Stimulated activated CD8-positive, alpha-beta memory T cell treated with anti-CD3 and anti-CD28 coated beads, Interleukin-12 subunit alpha, Interleukin-12 subunit beta, amount 100 ng/mL, for 1 hour (primary cell): ENCODE data around the gene MVB12A.
A peak's percentile ranks its signal among the peaks of the same experiment; 100 is the strongest.

ENCODE experiments used
- DNase-seq: peaks from one replicate; pipeline ENCODE4 v3.0.0-alpha.2; 2020; ENCODE audit warnings: low read depth

Gene MVB12A

DNA sequence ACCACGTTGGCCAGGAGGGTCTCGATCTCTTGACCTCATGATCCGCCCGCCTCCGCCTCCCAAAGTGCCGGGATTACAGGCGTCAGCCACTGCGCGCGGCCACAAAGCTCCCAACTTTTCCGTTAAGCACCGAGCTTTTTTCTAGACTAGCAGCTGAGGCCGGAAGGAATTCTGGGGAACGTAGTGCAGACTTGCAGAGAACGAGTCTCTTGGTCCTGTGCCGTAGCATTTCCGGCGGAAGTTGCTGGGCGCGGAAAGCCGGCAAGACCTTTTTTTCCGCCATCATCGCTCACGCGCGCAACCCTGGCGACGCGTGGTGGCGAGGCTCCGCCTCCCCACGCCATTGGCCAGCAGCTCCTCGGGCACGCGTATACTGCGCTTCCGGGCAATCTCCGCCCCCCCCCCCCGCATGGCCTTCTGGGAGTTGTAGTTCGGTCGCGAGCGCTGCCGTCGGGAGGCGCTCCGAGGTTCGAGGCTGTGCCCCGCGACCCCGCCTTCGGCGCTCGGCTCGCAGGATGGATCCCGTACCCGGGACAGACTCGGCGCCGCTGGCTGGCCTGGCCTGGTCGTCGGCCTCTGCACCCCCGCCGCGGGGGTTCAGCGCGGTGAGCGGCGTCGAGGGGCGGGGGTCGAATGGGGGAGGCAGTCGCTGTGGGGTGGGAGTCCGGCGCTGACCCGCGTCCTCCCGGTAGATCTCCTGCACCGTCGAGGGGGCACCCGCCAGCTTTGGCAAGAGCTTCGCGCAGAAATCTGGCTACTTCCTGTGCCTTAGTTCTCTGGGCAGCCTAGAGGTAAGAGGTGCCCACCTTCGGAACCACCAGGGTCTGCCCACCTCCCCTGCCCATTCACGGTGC, at the start of gene MVB12A:
Gene MVB12A, plus strand, starts transcription at position 427 of the 854 bp plus-strand sequence. Its CDS starts 89 bp downstream, at position 516.
- DNase-seq: peak; percentile 90

DNA sequence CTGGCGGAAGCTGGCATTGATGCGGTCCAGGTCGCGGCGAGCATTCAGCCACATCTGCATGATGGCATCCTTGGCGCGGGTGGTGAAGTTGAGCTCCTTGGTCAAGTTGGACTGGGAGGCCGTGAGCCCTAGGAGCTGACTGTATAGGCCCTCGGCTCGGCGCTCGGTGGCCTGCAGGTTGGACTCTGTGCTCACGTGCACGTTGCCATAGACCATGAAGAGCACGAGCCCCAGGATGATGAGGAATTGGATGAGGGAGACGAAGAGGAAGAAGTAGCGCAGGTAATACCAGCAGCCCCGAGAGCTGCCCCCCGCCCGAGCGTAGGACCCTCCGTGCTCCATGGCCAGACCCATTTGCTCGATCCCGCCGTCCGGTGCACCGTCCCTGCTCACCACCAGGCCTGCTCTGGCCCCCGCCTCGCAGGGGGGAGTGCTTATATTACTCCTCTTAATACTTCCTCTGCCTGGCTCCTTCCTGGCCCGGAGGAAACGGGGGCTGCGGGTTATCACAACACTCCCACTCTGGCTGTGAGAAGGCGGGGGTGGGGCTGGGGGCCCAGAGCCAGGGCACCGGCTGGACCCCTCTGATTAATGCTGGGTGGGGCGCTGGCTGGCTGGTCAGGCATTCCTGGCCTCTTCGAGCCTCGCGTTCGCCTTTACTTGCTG, 42.8 kb upstream of the MVB12A start, which contains the start of gene PLVAP:
Gene PLVAP, minus strand, starts transcription at position 408 of the 666 bp plus-strand sequence. Its CDS starts 54 bp downstream, at position 354.
- DNase-seq: no peak

DNA sequence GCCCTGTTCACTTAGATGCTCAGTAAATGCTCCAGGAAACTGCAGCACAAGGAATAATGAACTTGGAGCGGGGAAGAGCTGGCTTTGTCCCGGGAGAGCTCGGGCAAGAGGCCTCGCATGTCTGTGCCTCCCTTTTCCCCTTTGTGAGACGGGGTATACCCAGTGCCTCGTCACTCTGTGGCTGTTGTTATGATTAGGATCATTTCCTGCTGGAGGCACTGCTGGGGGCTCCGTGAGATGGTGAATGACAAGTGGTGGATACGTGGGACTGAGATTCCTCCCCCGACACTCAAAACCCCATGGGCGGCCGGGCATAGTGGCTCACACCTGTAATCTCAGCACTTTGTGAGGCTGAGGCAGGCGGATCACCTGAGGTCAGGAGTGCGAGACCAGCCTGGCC, 41.6 kb upstream of the MVB12A start:
- no peak for DNase-seq

DNA sequence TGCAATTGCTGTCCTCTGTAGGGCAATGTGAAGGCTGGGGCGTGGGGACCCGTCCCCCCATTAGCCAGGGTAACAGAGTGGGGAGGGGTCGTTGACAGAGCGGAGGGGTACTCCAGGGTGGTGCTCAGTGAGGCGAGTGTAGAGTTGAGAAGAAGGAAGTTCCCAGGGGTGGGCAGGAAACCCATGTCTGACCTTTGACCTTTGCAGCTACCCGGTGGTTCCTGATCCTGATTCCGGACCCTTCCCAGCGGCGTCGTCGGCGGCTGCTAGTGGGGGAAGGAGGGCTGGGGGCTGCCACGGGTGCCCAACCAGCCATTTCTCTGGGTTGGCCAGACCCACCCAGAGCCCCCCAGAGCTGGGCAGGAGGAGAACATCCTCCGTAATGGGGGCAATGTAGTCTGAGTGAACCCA, 40.6 kb upstream of the MVB12A start:
- no peak for DNase-seq

DNA sequence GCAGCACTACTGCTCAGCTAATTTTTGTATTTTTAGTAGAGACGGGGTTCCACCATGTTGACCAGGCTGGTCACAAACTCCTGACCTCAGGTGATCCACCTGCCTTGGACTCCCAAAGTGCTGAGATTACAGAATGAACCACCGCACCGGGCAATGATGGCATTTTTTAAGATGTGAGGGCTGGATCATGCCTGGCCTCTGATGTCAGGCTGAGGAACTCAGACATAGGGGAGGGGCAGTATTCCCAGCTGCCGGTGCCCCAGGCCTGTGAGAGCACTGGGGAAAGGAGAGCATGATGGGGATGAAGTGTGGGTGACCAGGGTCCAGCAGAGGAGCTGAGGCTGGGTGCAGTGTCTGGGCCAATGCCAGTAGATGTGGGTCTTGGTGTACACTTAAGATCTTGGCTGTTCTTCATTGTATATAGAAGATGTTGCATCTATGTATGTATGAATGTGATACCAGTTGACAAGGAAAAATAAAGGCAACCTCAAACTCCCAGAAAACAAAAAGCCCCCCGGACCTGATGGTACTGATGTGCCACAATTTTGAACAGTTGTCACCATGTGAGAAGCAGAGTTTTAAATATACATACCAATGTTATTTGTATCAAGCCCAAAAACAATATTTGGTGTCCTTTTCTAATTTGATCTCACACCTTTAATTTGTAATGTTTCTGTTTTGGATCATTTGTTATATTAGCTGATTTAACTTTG, 39.3 kb upstream of the MVB12A start:
- DNase-seq: no peak

DNA sequence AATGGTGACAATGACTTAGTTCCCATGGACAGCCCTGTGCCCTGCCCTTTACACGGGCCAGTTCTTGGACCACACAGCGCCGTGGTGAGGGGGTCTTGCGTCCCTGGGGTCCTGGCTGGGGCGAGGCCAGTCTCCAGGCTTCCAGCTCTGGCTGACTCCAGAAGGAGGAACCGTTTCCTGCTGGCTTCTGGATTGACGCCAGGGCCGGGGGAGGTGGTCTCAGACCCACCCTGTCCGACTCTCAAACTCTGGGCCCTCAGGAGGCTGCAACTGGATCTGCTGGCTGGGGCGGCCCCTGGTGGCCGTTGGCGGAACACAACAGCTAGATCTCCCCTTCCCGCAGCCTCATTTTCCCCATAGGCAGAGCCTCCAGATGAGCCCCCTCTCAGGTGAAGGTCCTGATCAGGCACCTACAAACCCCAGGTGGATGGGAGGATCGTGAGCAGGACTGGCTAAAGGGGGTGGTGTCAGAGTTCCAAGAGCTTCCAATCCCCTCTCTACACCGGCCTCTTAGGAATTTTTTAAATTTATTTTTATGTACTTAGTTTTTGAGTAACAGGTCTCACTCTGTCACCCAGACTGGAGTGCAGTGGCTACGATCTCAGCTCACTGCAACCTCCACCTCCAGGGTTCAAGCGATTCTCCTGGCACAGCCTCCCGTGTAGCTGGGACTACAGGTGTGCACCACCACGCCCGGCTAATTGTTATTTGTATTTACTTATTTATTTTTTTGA, 33.8 kb upstream of the MVB12A start:
- DNase-seq: peak; percentile 44

DNA sequence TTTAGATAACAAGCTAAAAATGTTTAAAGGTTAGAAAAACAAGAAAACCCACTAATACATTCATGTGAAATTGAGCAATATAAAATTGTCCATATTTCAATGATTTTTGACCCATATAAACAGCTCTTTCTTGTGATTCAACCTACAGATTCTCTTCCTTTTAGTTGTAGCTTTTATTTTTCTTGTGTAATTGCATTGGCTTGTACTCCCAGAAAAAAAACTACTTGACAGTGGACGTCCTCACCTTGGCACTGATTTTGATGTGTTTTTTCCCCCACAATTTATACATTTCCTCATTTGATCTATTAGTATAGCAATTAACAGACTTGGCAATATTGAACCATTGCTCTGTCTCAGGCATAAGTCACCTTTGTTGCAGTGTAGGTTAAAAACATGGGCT, 30.6 kb upstream of the MVB12A start:
- no peak for DNase-seq

DNA sequence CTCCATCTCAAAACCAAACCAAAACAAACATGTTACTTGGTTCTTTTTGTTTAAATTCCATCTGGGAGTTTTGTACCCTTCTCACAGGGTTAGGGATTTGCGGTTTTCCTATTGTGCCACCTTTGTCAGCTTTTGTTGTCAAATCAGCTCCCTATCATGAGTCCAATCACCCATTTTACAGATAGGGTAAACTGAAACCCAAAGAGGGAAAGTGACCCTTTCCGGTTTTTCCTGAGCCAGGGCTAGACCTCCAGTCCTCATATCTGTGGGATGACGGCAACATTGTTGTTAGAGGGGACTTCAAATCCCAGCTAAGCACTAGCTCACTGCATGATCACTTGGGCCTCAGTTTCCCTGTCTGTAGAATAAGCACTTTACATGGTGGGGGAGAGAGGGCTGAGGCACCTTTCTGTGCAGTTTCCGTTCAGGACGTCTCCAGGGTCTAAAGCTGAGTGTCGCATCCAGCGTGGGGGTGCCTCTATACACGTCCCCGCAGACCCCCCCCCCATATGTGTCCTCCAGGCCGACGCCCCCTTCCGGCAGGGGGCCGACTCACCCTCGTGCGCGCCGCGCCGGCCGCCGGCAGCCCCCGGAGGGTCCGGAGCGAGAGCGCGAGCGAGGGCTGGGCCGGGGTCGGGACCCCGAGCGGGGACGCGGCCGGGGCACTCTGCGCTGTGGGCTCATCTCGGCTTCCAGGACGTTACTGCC, 29.7 kb upstream of the MVB12A start:
- DNase-seq: no peak

DNA sequence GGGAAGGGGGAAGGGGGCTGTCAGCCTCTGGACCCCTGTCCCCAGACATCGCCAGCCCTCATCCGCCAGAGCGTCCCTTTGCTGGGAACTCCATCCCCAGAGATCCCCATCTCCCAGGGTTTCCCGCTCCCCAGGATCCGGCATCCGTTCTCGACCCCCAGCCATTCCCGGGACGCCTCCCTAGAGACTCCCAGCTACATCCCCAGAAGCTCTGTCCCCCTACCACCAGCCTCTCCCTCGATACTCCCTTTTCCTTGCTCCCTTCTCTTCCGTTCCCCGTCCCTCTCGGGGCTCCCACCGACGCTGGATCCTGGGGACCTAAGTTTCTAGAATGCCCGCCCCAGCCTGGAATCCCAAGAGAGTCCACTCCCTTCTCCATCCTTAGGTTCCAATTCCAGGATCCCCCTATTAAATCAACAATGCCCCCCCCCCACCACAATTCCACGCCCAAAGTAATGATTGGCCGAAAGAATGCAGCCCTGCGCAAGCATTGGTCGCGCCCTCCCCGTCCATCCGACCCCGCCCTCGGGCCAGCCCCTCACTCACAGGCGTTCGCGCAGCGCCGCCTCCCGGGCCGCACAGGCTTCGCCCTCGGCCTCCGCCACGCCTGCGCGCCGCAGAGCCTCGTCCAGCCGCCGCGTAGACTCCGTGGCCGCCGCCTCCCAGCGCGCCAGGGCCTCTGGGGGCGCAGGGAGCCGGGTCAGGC, 29.0 kb upstream of the MVB12A start:
- peak; percentile 74 for DNase-seq

DNA sequence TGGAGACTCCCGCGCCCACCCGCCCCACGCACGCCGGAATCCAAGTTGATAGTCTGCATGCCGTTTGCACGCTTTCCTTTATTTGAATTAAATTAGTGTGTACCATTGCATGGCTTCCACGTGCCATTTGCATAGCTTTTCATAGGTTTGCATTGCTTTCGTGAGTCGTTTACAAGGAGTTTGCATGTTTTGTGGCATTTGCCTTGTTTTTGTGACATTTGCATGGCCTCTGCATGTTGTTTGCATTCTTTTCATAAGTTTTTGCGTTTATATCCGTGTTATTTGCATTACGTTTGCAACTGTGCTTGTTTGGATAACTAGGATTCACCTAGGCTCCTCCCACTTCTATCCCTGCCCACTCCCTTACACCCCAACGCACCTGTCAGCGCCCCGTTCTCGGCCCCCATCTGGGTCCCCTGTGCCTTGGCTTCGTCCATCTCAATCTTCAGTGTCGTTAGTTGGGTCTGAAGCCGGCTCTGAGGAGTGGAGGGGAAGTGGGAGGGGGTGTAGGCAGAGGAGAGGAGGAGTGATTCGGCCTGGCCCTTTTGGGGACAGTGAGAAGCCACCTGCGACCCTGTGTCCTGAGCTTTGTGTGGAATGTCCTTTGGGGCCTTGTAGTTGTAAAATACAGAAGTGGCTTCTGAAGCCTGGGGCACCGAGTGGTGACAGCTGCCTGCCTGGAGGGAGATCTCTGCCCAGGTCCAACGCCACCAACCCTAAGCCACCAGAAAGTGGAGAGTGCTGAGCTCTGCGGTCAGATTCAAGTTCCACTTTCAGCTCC, 28.3 kb upstream of the MVB12A start:
- DNase-seq: no peak

DNA sequence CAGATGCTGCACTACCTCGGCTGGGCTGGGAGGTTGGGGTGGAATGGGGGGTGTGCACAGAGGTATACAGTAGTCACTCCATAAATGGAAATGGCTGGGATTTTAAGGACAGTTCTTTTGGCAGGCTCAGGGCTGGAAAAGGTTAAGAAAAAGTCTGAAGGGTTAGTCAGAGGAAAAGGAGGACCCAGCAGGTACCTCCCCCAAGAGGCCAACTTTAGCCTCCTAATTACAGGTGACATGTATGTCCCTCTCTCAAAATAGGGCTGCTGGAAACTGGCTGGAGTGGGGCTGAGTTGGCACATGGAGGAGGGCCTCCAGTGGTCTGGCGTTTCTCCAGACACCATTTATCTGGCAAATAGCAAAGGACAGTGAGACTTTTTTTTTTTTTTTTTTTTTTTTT, 26.8 kb upstream of the MVB12A start:
- DNase-seq: no peak

DNA sequence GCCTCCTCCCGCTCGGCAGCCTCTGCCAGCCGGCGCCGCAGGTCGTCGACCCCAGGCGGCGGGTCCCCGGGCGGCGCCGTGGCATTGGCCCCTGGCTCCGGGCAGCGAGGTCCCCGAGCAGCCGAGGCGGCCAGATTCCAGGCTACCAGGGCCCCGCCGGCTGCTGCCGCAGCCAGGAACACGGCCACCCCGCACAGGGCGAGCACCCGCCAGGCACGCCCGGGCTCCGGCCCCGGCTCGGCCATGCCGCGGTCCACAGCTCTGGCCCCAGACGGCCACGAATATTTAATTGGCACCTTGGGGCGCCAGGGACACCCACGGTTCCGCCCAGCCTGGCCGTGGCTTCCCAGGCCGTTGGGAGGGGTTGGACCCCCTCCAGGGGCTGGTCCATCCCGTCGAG, 25.9 kb upstream of the MVB12A start, which contains the start of gene CCDC194:
Gene CCDC194, minus strand, starts transcription at position 283 of the 400 bp plus-strand sequence. Its CDS starts 38 bp downstream, at position 245.
- no peak for DNase-seq

DNA sequence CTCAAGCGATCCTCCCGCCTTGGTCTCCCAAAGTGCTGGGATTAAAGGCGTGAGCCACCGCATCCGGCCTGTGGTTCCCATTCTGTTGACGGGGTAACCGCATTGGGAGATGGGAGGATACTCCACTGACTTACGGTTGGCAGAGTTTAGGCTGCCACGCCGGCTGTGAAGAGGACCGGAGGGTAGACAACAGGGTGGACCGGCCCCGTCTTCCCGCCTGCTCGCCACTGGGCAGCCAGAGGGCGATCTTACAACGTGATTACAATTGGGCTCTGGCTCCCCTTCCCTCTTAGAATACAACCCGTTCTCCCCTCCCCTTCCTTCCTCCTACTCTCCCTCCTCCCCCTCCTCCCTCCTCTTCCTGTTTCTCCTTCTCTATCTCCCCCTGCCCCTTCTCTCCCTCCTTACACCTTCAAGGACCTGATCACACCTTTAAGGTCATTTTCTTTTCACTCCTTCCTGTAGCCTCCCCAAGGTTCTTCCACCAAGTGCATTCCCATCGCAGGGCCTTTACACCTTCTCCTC, 24.9 kb upstream of the MVB12A start:
- DNase-seq: no peak

DNA sequence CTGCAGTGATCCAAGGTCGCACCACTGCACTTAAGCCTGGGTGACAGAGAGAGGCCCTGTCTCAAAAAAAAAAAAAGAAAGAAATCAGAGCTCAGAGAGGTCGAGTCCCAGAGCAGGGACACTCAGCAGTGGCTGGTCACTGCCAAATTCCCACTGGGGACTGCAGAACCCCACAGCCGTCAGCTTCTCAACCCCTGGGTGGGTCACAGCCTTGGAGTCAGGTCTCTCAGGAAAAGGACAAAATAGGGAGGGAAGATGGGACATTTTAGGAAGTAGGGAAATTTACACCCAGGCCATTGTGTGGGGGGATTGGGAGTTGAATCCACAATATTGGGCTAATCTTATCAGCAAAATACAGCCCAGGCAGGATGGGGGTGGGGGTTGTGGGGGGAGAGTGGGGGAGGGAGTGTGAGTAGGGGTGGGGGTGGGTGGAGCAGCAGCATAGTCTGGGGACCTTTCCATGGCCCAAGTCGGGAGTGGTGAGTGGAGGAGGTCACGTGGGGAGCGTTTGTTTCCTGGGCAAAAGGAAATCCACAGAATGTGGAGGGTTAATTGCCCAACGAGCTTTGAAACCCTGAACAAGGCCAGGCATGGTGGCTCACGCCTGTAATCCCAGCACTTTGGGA, 20.8 kb upstream of the MVB12A start:
- no peak for DNase-seq

DNA sequence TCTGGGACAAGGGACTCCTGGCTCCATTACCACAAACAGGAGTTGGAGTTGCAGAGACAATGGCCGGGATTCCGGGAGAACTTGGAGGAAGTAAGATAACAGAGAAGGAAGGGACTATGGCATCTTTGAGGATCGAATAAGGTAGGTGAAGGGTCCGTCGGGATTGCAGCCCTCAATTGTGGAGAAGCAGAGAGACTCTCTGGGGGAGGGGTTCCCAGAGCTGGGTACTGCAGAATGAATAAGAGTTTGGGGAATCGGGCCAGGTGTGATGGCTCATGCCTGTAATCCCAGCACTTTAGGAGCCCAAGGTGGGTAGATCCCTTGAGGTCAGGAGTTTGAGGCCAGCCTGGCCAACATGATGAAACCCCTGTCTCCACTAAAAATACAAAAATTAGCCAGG, 18.2 kb upstream of the MVB12A start:
- DNase-seq: no peak

DNA sequence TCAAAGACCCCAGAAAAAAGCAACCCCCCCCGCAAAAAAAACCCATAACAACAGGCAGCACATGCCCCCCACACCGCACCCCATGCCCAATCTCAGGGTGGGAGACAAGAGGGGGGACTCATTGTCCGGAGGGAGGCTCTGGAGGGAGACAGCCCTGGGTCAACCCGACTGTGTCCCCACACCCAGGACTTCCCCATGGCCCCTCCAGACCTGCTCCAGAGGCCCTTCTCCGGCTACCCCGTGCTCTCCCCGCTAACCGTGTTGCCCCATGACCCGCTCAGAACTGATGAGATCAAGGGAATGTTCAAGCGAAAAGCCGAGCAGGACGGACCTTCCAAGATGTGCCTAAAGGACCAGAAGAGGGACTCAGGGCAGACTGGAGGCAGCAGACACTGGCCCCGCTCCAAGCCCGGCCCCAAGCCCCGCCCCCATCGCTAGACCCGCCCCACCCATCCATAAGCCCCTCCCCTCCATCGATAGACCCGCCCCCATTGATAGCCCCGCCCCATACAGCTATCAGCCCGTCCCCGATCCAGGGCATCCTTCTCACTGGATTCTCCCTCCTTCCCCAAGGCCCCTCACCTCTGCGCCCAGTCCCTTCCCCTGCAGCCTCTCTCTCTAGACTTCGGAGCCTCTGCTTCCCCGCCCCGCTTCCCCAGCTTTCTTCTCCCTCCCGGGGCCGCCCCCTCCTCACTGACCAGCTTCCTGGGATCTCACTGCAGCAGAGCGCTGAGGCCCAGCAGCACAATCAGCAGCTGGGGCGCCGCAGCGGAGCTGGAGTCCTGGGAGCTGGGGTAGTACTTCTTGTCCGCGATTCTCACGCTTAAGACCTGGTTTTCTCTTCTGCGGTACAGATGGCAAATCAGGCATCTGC, 16.6 kb upstream of the MVB12A start:
- DNase-seq: no peak

DNA sequence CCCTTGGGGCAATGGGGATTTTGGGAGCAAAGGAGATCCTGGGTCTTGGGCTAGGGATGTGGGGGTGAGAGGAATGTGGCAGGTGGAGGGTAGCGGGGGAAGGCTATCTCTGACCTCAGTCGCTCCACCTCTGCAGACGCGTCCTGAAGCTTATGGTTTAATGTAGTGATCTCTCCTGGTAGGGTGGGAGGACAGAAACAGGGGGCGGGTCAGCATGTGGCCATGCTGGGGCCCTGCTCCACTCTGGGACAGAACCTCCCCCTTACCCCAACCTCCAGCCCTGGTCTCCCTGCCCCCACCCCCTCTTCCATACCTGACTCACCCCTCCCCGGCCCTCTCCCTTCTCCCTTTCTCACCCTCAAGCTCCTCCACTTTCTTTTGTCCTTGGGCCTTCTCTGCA, 15.8 kb upstream of the MVB12A start:
- no peak for DNase-seq

DNA sequence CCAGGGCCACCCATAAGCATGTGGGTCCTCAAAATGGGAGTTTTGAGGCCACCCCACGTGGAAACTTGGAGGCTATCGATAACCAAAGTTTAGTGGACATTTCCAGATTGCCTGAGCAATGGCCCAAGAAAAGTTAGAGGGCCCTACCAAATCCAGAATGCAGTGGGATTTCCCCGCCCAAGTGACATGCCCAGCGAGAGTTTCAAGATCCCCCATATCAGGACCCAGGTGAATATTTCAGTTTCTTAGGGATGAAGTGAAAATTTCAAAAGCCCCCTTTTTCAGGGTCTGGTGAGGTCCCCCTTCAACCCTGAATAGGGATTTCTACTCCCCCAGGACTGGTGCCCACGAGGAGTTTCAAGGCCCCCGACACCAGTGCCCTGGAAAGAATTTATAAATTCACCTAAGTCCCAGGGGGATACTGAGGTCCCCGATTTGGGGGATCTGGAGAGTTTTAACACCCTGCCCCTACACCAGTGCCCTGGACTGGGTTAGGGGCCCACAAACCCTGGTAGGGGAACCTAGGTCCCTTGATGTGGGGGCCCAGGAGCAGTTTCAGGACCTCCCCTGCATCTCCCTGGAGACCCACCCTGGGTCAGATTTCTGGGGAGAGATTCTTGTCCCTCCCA, 15.1 kb upstream of the MVB12A start:
- no peak for DNase-seq
